GM12892 (cell line): ENCODE measurements around the gene ANKS4B.

Experiments used
- DNase-seq: peaks from one replicate; pipeline ENCODE4 v3.0.0; 2011; ENCODE audit not compliant: insufficient read length
- FAIRE-seq: peaks from 2 replicates; lab custom pipeline; 2011; peaks lifted over from hg19 to GRCh38; lab: Jason Lieb, UNC
- POLR2A ChIP-seq: IDR thresholded peaks from 2 replicates; pipeline ENCODE4 v1.6.1; 2011; ENCODE audit warnings: low read depth, low read length, control low read depth
- POLR2AphosphoS5 ChIP-seq: IDR thresholded peaks from 2 replicates; pipeline ENCODE4 v1.6.1; 2011; ENCODE audit warnings: low read depth, low read length, control low read depth
- TAF1 ChIP-seq: IDR thresholded peaks from 2 replicates; pipeline ENCODE4 v1.6.1; 2011; ENCODE audit warnings: low read depth, mild to moderate bottlenecking, control low read depth, low read length, borderline replicate concordance

ANKS4B gene

DNA sequence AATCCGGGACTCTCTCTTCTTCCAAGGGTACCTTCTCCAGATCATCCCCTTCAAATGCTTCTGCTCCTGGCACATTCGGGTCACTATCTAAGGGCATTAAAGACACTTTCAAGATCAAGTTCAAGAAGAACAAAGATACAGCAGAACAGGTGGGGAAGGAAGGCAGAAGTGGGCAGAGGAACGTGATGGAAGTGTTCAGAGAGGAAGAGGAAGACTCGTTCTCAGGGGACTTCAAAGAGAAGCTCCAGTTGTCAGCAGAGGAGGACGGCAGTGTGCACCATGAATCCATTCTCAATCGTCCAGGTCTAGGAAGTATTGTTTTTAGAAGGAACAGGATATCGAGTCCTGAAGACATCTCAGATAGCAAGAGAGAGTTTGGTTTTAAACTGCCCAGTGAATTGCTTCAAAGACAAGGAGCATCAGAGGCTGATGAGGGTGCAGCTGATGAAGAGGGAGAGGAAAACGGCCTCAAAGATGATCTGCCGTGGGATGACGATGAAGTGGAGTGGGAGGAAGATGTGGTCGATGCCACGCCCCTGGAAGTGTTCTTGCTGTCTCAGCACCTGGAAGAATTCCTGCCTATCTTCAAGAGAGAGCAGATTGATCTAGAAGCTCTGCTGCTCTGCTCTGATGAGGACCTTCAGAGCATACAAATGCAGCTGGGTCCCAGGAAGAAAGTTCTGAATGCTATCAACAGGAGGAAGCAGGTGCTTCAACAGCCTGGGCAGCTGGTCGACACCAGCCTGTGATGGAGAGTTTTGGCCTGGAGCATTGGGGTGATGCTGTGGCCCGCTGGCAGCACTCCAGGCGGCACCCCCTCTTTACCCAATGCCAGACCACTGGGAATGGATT, 16.8 kb downstream of the ANKS4B start:
- FAIRE-seq (no peak), DNase-seq (no peak)
- TF ChIP-seq POLR2AphosphoS5 = no peak
- TF ChIP-seq TAF1 = no peak
- TF ChIP-seq POLR2A = no peak

DNA sequence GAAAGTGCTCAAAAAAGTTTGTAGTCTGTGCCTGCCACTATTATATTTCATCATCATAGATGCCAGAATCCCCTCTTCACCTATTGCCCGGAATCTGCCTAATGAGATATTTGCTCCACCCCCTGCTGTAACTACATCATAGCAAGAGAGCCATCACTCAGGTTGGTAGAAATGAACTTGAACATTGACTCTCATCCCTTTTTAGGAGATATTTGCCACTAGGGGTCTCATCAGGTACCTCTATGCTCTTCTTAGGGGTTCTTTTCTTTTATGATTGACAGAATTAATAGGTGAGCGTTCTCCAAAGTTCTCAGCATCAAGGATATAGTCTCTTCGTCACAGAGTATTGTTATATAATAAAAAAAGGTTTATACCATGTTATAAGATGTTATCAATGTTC, 20.0 kb downstream of the ANKS4B start:
- no peak for FAIRE-seq
- TF ChIP-seq POLR2A (no peak), TAF1 (no peak), POLR2AphosphoS5 (no peak)

DNA sequence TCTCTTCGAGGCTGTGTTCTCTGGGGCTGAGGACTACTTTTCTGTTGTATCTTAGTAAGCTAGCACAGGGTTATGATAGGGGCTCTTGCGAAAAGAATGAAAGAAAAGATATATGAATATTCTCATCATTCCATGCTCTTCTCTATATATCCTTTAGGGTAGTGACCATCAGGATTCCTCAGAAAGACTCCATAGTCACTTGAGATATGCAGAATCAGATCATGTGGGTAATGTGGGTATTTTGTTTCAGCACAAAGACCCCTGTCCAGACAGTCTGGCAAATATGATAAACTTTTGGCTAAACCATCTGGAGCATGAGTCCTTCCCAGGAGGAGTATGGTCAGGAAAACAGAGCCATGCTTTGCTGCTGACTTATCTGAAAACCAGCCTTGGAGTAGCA, 23.1 kb downstream of the ANKS4B start:
- FAIRE-seq (no peak), DNase-seq (no peak)
- no peak for TF ChIP-seq TAF1
- TF ChIP-seq POLR2AphosphoS5 = no peak
- no peak for TF ChIP-seq POLR2A

More for the DNA sequence above, 20.0 kb downstream of the ANKS4B start:
- no peak for DNase-seq

DNA sequence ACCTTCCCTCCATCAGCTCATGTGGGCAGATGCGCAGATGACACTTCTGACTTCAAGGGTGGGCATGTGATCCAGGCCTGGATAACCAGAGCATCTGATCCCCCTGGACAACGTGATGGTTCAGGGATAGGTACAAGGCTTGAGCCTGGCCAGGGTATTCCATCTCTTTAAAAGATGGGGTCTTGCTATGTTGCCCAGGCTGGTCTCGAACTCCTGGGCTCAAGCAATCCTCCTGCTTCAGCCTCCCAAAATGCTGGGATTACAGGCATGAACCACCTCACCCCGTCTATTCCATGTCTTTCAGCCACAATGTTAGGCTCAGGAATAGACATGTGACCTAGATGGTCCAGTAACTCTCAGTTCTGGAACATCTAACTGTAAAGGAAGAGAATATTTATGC, 23.8 kb downstream of the ANKS4B start:
- no peak for TF ChIP-seq POLR2A
- TF ChIP-seq POLR2AphosphoS5 = no peak
- no peak for TF ChIP-seq TAF1
- FAIRE-seq = no peak

DNA sequence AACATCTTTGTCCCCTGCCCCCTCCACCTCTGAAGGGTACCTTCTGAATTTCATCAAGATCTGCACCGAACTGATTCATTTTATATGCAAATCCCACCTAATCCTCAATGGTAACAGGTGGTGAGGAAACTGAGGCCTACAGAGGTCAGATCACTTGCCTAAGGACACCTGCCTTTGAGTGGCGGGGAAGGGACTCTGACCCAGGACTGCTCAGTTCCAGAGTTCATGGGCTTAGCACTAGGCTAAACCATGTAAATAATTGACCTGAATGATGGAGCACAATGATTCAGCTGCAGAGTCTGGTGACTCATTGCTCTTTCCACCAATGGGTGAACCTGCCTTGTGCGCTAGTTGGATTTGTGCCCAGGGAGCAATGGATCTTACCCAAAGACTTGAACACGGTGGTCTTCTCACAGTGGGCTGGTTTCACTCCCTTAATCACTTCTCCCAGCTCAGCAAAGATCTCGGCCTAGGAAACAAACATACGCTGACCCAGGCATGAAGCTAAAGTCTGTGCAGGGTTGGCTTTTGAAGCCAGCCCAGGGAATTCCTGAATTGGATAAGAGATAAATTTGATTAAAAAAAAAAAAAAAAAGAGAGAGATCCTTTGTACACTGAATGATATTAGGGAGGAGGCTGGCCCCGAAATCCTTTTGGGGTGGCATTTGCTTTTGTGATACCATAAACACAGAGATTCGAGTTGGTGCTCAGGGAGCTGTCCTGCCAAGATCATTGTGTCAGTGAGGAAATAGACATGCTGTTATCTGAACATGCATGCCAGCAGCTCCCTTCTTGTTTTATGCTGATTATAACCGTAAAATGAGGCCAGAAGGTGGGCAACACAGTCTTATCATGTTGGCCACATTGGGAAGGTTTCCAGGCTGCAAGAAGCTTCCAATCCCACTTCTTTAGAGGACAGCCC, 27.6 kb downstream of the ANKS4B start:
- TF ChIP-seq POLR2AphosphoS5 (no peak), TAF1 (no peak), POLR2A (no peak)
- DNase-seq = no peak
- no peak for FAIRE-seq

More for the DNA sequence above, 23.8 kb downstream of the ANKS4B start:
- DNase-seq = no peak

DNA sequence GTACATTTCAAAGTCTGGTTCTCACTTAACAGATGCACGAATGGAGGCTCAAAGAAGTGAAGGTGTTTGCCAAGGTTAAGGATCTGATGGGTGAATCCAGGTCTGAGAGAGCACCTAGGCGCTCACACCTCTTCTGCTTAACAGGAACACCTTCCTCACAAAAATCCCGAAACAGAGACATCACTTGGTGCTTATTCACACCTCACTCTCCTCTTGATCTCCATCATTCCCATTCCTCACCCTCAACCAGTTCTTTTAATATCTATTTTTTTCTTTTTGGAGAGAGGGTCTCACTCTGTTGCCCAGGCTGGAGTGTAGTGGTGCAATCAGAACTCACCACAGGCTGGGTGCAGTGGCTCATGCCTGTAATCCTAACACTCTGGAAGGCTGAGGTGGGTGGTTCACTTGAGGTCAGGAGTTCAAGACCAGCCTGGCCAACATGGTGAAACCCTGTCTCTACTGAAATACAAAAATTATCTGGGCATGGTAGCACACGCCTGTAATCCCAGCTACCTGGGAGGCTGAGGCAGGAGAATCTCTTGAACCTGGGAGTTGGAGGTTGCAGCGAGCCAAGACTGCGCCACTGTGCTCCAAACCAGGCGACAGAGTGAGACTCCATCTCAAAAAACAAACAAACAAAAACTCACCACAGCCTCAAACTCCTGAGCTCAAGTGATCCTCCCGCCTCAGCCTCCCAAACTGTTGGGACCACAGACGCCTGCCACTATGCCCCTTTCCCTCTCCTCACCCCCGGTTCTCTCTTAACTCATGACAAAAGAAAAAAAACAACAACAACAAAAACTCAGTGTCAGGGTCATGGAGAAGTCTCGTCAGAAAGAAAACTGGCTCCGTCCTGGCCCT, 29.5 kb downstream of the ANKS4B start:
- FAIRE-seq = no peak
- no peak for DNase-seq
- no peak for TF ChIP-seq POLR2AphosphoS5
- no peak for TF ChIP-seq TAF1
- no peak for TF ChIP-seq POLR2A

DNA sequence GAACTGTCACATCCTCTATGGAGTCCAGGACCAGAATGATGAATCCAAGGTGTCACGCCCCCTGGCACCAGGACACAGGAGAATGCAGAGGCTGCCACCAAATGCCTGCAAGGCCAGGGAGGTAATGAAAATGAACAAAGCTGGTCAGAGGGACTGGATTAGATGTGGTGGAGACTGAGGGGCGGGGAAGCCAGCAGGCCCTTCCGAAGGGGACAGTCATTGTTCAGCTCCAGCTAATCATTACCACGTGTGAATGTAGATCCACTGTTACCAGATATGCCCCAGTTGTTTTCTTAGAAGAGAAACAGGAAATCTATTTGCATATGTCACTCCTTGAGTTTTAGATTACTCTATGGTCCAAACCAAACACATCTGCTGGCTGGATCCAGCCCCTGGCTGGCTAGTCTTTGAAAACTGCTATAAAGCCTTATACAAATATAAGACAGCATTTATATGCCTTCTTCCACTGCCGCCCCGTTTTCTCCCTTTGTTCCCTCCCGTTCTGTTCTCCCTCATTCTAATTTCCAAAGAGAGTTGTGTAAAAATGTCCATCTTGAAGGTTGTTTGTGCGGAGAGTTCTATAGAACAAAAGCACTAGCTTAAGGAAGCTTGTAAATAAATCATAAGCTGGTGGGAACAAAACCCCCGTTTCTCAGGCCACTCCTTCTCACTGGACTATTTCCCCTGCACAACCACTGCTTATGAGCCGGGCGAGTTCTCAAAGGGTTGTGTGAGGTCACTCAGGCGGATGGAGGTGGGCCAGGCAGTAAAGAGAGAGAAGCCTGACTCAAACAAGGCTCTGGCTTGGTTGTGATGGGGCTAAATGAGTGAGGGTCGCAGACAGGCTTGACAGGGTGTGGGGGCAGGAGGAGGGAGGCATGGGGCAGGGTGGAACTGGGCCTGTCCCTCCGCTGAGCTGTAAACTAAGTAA, 30.4 kb downstream of the ANKS4B start:
- DNase-seq = peak; percentile 34
- TF ChIP-seq POLR2AphosphoS5 (no peak), TAF1 (no peak), POLR2A (no peak)
- FAIRE-seq = peak; percentile 63

DNA sequence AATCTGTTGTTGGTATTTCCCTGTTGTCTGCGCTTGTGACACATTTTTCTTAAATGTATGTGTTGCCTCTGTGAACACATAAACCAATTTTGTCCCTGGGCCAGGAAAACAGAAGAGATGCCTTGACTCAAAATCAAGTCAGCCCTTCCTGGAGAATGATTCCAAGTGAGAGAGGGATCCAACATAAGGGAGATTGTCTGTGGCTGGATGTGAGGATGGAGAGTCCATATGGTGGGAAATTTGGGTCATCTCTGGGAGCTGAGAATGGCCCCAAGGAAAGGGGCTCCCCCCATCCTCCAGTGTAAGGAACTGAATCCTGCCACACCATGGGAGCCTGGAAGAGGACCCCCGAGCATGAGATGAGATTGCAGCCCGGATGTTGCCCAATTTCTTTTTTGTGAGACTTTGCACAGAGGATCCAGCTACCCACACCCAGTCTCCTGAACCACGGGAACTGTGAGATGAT, 31.1 kb downstream of the ANKS4B start:
- DNase-seq = no peak
- TF ChIP-seq TAF1 (no peak), POLR2AphosphoS5 (no peak), POLR2A (no peak)
- no peak for FAIRE-seq

DNA sequence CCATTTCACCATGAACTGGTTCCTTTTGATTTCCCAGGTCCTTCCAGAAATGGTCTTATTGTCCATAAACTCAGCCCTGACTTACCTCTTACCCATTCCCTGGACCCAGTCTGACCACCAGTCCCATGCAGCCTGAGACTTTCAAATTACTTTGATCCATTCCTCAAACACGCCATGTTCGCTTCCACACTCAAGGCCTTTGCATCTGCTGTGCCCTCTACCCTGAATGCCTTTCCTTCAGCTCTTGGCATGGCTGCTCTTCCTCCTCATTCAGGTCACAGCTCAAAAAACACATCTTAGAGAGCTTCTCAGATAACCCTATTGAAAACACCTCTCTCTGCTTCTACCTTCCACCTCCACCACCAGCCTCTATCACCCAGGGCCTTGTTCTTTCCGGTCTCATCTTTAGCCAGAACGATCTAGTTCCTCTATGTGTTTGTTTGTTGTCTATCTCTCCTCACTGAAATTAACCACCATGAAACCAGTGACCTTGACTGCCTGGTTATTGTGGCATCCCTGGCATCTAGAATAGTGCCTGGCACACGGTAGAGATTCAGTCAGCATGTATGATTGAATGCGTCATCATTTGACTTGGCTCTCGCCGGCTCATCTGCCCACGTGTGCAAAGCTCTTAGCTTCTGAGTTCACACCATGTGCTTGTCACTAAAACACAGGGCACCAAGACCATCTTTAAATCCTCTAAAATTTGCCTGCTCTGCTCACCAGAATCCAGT, 31.8 kb downstream of the ANKS4B start:
- TF ChIP-seq POLR2AphosphoS5 = no peak
- TF ChIP-seq TAF1 = no peak
- TF ChIP-seq POLR2A = no peak
- no peak for FAIRE-seq

DNA sequence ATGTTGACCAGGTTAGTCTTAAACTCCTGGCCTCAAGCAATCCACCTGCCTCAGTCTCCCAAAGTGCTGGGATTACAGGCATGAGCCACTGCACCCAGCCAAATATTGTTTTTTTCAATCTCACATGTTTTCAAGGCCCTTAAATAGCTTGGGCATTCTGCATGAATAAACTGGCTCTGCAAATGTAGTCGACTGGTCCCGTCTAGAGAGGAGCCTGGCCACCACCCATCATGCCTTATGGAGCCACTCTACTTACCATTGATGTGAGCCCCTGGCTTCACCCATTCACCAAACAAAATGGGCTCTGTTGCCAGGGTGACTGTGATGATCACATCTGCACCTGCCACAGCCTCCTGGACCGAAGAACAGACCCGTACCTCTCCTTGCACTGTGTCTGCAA, 33.8 kb downstream of the ANKS4B start:
- DNase-seq (no peak), FAIRE-seq (no peak)
- TF ChIP-seq TAF1 (no peak), POLR2AphosphoS5 (no peak), POLR2A (no peak)

More for the DNA sequence above, 31.8 kb downstream of the ANKS4B start:
- no peak for DNase-seq
